ENCODE measurements around the gene QSOX1.

QSOX1 gene

DNA sequence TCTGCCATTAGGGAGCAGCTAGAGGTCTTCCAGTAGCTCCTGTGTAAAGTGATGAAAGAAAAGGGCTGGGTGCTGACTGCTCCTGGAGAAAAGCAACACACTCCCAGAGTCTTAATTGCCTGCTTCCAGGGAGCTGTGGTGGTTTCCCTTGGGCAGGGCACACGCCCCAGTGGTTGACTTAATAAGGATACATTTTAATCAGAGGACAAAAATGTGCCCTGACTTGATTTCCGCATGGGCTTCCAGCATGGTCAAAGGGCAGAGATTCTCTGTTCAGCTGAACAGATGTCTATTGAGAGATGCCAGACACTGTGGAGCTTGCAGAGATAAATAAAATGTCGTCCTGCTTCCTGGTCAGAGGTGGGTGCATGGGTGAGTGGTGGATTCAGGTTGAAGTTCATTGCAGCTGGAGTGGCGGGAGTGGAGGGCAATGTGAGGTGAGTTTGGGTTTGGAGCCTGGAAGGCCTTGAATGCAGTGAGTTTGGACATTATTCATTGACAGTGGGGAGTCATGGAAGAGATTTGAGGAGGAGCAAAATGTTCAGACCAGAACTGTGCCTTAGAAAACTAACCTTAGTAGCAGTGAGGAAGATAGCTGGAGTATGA lies 16.0 kb downstream of the QSOX1 start:
- no peak for DNase-seq

DNA sequence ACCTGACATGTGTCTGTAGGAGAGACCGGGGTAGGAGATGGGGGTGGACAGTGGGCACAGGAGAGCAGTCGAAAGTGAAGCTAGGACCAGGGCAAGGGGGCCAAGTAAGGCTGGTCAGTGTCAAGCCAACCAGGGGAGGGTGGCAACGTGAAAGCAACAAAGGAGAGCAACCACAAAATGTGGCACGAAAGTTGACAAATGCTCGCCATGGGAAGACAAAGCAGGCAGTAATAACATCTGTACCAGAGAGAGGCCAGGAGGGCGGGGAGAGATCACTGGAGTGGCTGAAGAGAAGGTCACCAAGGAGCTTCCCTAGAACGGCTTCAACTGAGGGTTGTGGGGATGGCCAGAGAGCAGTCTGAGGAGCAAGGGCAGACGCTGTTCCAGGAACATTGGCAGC lies 17.0 kb downstream of the QSOX1 start:
- DNase-seq = no peak

GRCh38 chr1:180173451-180173850 lies 18.8 kb downstream of the QSOX1 start:
- no peak for DNase-seq

GRCh38 chr1:180173952-180174351 lies 19.3 kb downstream of the QSOX1 start:
- peak; percentile 32 for DNase-seq

DNA sequence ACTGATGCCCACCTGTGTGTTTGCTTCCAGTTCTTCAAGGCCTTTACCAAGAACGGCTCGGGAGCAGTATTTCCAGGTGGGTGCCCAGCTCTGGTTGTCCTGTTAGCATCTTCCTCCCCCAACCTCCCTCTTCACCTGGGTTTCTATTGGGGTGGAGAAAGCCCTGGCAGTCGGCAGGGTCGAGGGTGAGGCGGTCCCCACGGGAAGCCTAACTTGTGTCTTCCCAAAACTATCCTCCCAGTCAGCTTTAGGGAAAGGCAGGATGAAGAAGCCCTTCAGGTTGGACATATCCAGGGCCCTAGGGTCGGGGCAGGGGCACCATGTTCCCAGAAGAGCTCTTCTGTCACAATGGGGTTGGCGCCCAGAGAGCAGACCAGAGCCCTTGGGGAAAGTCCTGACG lies 20.6 kb downstream of the QSOX1 start:
- DNase-seq = no peak

GRCh38 chr1:180175806-180176205 lies 21.1 kb downstream of the QSOX1 start:
- DNase-seq = no peak

DNA sequence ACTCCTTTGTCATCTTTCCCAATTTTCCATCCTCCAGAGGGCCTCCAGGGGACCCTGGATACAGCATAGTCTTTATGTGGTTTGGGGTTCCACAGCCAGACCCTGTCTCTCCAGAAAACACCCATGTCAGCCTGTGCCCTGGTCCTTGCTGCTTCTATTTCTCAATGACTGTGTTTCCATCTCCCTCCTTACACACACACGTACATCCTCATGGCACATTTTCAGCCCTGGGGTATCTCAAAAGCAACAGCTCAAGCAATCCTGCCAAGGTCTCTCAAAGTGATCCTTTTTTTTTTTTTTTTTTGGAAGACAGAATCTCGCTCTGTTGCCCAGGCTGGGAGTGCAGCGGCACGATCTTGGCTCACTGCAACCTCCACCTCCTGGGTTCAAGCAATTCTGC lies 22.3 kb downstream of the QSOX1 start:
- no peak for DNase-seq

DNA sequence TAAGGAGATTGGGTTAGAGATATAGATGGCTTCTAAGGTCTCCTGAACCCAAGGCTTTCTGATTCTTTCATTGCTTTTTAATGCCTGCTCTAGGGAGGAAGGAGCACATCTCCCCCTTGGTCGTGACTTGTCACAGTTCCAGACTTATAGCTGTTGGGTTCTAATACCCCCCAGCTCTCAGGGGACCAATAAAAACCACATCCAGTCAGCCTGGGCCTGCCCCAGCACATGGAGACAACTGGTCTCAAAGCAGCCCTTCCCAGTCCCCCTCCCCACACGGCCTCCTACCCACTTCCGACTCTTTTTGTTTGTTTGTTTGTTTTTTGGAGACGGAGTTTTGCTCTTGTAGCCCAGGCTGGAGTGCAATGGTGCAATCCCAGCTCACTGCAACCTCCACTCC lies 23.3 kb downstream of the QSOX1 start:
- DNase-seq = no peak

GRCh38 chr1:180178511-180179161 lies 24.0 kb downstream of the QSOX1 start:
- no peak for DNase-seq

GRCh38 chr1:180179162-180179957 lies 24.7 kb downstream of the QSOX1 start:
- DNase-seq = no peak

GRCh38 chr1:180181048-180181447 lies 26.4 kb downstream of the QSOX1 start:
- DNase-seq = no peak

- no peak for DNase-seq
Measured at GRCh38 chr1:180181996-180182642, 27.4 kb downstream of the QSOX1 start.

- DNase-seq = no peak
Measured at GRCh38 chr1:180182643-180183311, 28.1 kb downstream of the QSOX1 start.

GRCh38 chr1:180183426-180183825 lies 28.8 kb downstream of the QSOX1 start:
- DNase-seq = no peak

- DNase-seq = no peak
Measured at GRCh38 chr1:180184041-180184440, 29.4 kb downstream of the QSOX1 start.

GRCh38 chr1:180185281-180185680 lies 30.6 kb downstream of the QSOX1 start:
- DNase-seq = no peak

DNA sequence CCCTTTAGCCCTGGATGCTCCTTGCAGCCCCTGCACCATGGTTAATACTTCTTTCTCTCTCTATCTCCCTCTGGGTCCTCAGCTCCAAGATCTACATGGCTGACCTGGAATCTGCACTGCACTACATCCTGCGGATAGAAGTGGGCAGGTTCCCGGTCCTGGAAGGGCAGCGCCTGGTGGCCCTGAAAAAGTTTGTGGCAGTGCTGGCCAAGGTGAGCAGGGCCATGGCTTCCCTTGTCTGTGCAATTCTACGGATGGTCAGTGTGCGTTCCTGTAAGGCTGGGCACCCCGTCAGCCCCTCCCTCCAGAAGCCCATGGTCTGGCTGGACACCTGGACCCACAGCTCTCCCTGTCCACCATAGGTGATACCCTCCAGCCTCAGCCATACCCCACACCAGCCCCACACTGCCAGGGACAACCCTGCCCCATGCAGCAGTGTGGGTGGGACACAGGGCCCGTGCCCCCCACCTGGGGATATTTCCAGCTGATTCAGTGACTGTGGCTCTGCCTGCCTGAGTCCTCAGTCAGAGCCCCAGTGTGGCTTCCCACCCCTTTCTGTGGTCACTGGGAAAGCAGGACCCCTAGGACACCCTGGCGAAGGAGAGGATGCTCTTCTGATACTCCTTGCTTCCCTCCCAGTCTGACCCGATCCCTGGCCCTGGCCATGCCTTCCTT lies 31.4 kb downstream of the QSOX1 start:
- no peak for DNase-seq

DNA sequence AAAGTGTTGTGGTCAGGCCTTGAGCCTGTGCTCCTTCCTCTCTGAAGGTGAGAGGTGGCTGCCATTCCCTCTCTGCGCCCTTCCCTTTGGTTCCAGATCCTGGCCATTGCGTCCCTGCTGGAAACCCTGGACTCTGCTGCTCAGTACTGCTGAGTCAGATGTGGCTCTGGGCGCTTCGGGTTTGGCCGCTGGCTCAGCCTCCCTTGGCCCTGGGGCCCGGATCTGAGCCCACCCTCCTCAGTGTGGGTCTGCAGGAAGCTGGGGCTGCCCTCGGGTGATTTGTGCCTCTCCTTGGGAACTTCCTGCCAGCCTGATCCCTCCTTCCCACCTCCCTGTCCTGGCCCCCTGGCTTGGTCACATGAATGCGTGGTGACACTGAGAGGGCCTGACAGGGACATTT lies 32.2 kb downstream of the QSOX1 start:
- no peak for DNase-seq

GRCh38 chr1:180187626-180188025 lies 33.0 kb downstream of the QSOX1 start:
- DNase-seq = no peak

DNA sequence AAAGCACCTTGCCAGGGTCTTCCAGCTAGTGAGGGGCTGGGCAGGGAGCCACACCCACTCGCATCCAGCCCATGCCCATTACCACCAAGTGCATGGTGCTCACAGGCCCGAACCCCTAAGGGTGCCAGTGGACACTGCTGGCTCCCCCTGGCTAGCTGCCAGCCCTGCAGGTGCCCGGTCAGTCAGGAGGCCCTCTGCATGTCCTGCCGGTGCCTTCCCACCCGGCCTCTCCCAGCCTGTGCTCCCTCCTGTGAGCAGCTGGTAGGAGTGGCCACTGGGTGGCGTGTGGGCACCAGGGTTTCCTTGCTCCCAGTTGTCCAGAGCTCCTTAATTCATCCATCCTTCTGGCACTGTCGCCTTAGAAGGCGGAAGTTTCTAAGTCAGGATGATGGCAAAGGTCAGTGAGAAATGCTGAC lies 33.4 kb downstream of the QSOX1 start:
- DNase-seq = peak; percentile 60

GRCh38 chr1:180188684-180189175 lies 34.1 kb downstream of the QSOX1 start:
- DNase-seq = peak; percentile 63

DNA sequence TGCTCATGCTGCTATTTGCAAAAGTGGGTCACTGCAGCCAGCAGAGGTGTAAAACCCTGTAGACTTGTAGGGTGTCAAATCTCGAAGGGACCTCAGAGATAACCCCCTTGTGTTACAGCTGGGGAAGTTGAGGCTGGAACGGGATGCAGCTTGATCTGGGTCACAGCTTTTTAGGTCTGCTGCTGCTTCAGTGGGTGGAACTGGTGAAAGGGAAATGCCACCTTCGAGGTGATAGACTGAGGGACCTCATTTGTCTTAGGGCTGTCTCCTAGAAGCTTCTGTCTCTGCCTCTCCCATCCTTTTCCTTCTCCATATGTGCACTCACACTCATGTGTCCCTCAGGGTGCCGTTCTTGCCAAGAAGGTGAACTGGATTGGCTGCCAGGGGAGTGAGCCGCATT lies 35.4 kb downstream of the QSOX1 start:
- no peak for DNase-seq

Measured in DMS79 (cell line).